Breast epithelium (tissue), 4 donors: Measurements from ENCODE around the gene RAP2B. TPM values are rescaled to one million over a fixed set of nuclear protein-coding genes. Genes with fewer than 3 reads are reported as not detected.
"Not testable (repeated sequence)": the region's sequence is repeated elsewhere in the genome, so short reads cannot be mapped to it uniquely, and the experiment has no call there.

Experiments
- DNase-seq, 2 donors: peaks; one replicate each; pipeline ENCODE4 v3.0.0-alpha.2; 2019; ENCODE audit warnings: low spot score in 2 of 2
- H3K27ac ChIP-seq, 2 donors: fragments of 200-600 bp; sonication (generic) in 1 of 2; one replicate each; pipeline ENCODE4 v1.5.1; 2016 to 2019; ENCODE audit warnings: mild to moderate bottlenecking in 1 of 2
- H3K27me3 ChIP-seq, 2 donors: fragments of 200-600 bp; sonication (generic) in 1 of 2; one replicate each; pipeline versions ENCODE4 v1.5.1 to v1.6.0; 2017 to 2019; ENCODE audit warnings: control low read depth in 1 of 2, mild to moderate bottlenecking in 1 of 2
- H3K36me3 ChIP-seq: fragments of 200-600 bp; one replicate; pipeline ENCODE4 v1.5.1; 2019
- H3K4me1 ChIP-seq, 2 donors: fragments of 200-600 bp; sonication (generic); one replicate each; pipeline ENCODE4 v1.5.1; 2016 to 2019; ENCODE audit warnings: control low read depth in 1 of 2
- H3K4me3 ChIP-seq, 3 donors: fragments of 200-600 bp; sonication (generic); 1 replicate in 2 of 3; 2 replicates in 1 of 3; pipeline ENCODE4 v1.5.1; 2016 to 2019; ENCODE audit warnings: mild to moderate bottlenecking in 3 of 3, moderate library complexity in 2 of 3
- H3K9me3 ChIP-seq, 2 donors: fragments of 200-600 bp; sonication (generic) in 1 of 2; one replicate each; pipeline ENCODE4 v1.5.1; 2016 to 2019; ENCODE audit warnings: control low read depth in 1 of 2
- CTCF ChIP-seq, 3 donors: fragments of 450-650 bp; IDR thresholded peaks; one replicate each; pipeline ENCODE4 v1.5.1; 2016 to 2017; ENCODE audit warnings: antibody characterized with exemption in 3 of 3, mild to moderate bottlenecking in 3 of 3, moderate library complexity in 3 of 3
- POLR2A ChIP-seq: fragments of 450-650 bp; IDR thresholded peaks from one replicate; pipeline ENCODE4 v1.6.1; 2016; ENCODE audit warnings: antibody characterized with exemption, mild to moderate bottlenecking, moderate library complexity
- POLR2AphosphoS5 ChIP-seq, 3 donors: sonication (generic); formaldehyde crosslinking; IDR thresholded peaks; one replicate each; pipeline ENCODE4 v1.6.1; 2017; ENCODE audit warnings: antibody characterized with exemption in 3 of 3
- intact Hi-C: fragments of 100-400 bp; cut with DNase I; formaldehyde crosslinking; loops from one replicate; pipeline ENCODE4 v1.15.1; 2023; ENCODE audit warnings: low total_unique reads
- total RNA-seq, 3 donors: library from RNA; depleted of rRNA; stranded (reverse); fragments of >200 nt; gene quantifications; one replicate each; pipeline ENCODE4 v1.1.0, GENCODE V29; 2016

RAP2B gene
- total RNA-seq, 3 donors from 2014 or later, result 6.6 to 21.0 (median 13.5) TPM

DNA sequence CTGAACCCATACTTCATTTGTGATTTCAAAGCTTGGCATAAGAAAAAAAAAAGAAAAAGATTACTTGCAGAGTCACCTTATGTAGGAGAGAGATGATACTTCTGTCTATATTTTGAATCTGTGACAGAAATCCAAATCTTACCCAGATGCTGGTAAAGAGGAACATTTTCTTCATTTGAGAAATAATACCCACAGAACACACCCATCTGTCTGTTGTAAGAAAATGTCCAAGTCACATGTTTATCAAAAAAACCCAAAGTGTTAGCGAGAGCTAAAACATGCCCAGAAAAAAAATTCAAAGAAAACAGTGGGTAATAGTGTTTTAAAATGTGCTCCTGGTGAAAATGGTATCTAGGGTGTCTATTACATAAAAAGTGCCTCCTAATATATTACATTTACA lies 18.0 kb upstream of the RAP2B start:
- TF ChIP-seq POLR2A, result no peak
- TF ChIP-seq POLR2AphosphoS5 (IDR thresholded peaks at IDR 0.05), result no peak
- TF ChIP-seq CTCF (IDR thresholded peaks at IDR 0.05), result no peak
- no peak overlapping the region for H3K27ac ChIP-seq
- no peaks in the 10 kb centered on the region for H3K36me3 ChIP-seq
- peaks cover 0 to 4% of the 10 kb centered on the region in 2 donors for H3K4me1 ChIP-seq
- no peak for DNase-seq
- no peaks in the 10 kb centered on the region for H3K9me3 ChIP-seq
- intact Hi-C loops, result no loop called here
- no peaks in the 10 kb centered on the region for H3K27me3 ChIP-seq
- H3K4me3 ChIP-seq, result no peak overlapping the region

DNA sequence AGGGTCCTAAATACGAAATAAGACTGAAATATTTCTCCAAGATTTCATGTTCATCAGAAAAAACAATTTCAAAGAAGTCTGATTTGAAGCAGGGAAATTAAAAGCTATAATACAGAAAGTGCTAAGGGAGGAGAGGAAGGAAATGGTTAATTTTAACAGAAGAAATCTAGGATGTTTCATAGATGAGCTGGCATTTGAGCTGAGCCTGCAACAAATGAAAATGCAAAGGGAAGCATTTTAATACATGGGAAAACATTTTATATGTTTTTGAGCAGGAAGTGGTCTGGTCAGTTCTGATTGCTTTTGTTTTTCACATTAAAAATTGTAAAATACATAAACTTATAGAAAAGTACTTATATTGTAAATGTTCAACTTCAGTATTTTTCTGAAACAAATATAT lies 17.2 kb upstream of the RAP2B start:
- DNase-seq, result no peak
- Histone ChIP-seq H3K36me3 (no peaks in the 10 kb centered on the region), H3K27me3 (no peaks in the 10 kb centered on the region), H3K9me3 (no peaks in the 10 kb centered on the region), H3K4me3 (no peak overlapping the region), H3K27ac (no peak overlapping the region), H3K4me1 (peaks cover 0 to 4% of the 10 kb centered on the region in 2 donors)
- TF ChIP-seq POLR2AphosphoS5 (IDR thresholded peaks at IDR 0.05) (no peak), POLR2A (no peak), CTCF (IDR thresholded peaks at IDR 0.05) (no peak)
- intact Hi-C loops, result no loop called here

DNA sequence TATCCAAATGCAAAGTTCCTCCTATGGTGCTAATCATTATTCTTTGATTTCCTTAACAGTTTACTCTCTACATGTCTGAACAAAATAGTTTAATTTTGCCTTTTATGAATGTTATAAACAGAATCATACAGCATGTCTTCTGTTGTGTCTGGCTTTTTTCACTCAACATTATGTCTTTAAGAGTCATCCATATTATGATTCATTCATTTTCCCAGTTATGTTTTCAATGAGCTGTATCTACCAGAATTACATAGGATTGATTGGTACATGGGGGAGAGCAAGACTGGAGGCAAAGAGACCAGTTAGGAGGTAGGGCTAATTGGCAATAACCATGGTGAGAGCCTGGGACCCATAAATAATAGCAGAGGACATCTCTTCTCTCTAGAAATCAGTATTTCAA lies 16.6 kb upstream of the RAP2B start:
- no peaks in the 10 kb centered on the region for H3K27me3 ChIP-seq
- peaks cover 0 to 4% of the 10 kb centered on the region in 2 donors for H3K4me1 ChIP-seq
- H3K27ac ChIP-seq, result no peak overlapping the region
- H3K36me3 ChIP-seq, result no peaks in the 10 kb centered on the region
- intact Hi-C loops, result no loop called here
- no peak for DNase-seq
- no peaks in the 10 kb centered on the region for H3K9me3 ChIP-seq
- no peak for TF ChIP-seq CTCF (IDR thresholded peaks at IDR 0.05)
- TF ChIP-seq POLR2A, result no peak
- no peak for TF ChIP-seq POLR2AphosphoS5 (IDR thresholded peaks at IDR 0.05)
- no peak overlapping the region for H3K4me3 ChIP-seq

DNA sequence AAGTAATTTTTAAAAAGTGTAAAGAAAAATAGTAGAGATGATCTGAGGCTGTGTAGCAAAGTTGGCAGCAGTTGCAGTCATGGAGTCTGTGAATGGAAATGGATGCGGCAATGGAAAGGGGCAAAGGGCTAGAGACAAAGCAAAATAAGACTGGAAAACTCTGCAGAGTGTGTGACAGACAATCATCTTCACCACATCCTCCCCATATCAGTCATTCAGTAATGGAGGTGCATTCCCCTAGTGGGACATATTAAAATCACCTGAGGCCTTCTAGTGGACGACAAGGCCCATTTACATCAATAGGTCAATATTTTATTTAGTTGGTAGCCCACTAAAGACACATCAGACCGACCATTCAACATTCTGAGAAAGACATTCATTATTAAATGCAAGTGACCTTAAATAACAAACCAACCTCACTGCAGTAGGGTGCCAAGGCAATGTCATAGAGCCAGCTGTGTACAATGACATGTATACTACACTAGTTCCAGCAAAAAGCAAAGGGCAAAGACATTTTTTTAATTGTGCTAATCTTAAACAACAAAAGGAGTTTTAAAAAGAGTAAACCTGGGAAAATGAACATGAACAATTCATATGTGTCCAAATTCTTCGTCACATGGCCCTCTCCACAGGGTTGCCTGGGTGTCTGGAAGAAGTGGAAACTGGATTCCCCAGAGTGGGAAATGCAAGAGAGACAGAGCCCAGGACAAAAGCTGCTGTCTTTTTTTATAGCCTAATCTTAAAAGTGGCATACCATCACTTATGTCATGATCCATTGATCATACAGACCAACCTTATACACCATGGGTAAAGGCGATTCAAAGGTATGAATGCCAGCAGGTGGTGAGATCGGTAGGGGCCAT lies 15.6 kb upstream of the RAP2B start:
- TF ChIP-seq CTCF (IDR thresholded peaks at IDR 0.05) (no peak), POLR2AphosphoS5 (IDR thresholded peaks at IDR 0.05) (no peak), POLR2A (no peak)

DNA sequence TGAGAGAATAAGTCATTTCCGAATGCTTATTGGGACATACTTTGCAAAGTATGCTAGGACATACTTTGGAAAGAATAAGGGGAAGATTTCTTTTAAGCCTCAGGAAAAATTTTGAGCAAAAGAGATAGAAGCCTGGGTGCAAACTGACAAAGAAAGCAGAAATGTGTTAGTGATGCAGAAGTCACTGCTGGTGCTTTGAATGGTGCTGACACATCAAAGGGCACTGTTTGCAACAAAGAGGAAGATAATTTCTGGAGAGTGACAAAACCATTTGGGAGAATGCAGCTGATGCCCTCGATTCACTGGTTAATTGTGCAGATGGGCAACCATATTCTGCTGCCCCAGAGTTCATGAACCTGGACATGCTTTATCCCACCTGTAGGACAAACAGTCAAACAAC lies 11.0 kb upstream of the RAP2B start:
- TF ChIP-seq POLR2A, result no peak
- TF ChIP-seq CTCF (IDR thresholded peaks at IDR 0.05), result no peak
- TF ChIP-seq POLR2AphosphoS5 (IDR thresholded peaks at IDR 0.05), result no peak
- DNase-seq, result no peak
- Histone ChIP-seq H3K4me1 (no peaks in the 10 kb centered on the region), H3K27ac (no peak overlapping the region), H3K9me3 (no peaks in the 10 kb centered on the region), H3K4me3 (no peak overlapping the region), H3K27me3 (no peaks in the 10 kb centered on the region), H3K36me3 (no peaks in the 10 kb centered on the region)
- intact Hi-C loops, result no loop called here

More for the DNA sequence above, 15.6 kb upstream of the RAP2B start:
- no peaks in the 10 kb centered on the region for H3K4me1 ChIP-seq
- H3K4me3 ChIP-seq, result no peak overlapping the region
- no peak overlapping the region for H3K27ac ChIP-seq
- intact Hi-C loops, result no loop called here
- no peaks in the 10 kb centered on the region for H3K27me3 ChIP-seq
- DNase-seq, result no peak
- no peaks in the 10 kb centered on the region for H3K36me3 ChIP-seq
- H3K9me3 ChIP-seq, result no peaks in the 10 kb centered on the region

DNA sequence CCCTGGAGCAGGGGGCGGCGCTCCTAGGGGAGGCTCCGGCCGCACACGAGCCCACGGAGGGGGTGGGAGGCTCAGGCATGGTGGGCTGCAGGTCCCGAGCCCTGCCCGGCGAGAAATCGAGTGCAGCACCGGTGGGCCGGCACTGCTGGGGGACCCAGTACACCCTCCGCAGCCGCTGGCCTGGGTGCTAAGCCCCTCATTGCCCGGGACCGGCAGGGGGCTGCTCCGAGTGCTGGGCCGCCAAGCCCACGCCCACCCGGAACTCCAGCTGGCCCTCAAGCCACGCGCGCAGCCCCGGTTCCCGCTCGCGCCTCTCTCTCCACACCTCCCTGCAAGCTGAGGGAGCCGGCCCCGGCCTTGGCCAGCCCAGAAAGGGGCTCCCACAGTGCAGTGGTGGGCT lies 6.2 kb upstream of the RAP2B start:
- H3K4me1 ChIP-seq, H3K36me3 ChIP-seq, DNase-seq, H3K27me3 ChIP-seq, H3K27ac ChIP-seq, H3K9me3 ChIP-seq, H3K4me3 ChIP-seq, intact Hi-C loops: not testable (repeated sequence)
